RPMI7951 (cell line): ENCODE measurements around the gene SLC66A1. TPM values are rescaled to one million over a fixed set of nuclear protein-coding genes. Genes with fewer than 3 reads are reported as not detected.

Experiments
- DNase-seq: peaks from one replicate; pipeline ENCODE4 v3.0.0-alpha.2; 2012; ENCODE audit warnings: low read depth
- total RNA-seq: library from RNA; depleted of rRNA; stranded (reverse); fragments of >200 nt; shearing (Covaris generic); gene quantifications from 2 replicates; pipeline ENCODE4 v1.2.3, GENCODE V29; 2014

Gene SLC66A1
- total RNA-seq, 1 experiment from 2014 or later: 15.4 TPM

- no peak for DNase-seq
Observed at GRCh38 chr1:19361611-19362147, 49.6 kb downstream of the SLC66A1 start.

- no peak for DNase-seq
Observed at GRCh38 chr1:19363536-19364152, 51.5 kb downstream of the SLC66A1 start.

DNA sequence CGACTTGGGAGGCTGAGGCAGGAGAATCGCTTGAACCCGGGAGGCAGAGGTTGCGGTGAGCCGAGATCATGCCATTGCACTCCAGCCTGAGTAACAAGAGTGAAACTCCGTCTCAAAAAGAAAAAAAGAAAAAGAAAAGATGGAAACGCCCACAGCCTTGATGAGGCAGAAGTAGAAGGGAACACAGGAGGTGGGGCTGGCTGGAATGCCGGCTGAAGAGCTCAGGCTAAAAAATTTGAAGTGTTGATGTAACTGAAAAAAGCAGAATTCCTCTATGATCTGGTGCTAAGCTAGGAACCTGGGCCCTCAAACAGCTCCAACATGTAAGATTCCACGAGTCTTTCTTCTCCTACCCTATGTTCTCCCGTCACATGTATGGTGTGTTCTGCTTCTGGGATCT lies 53.6 kb downstream of the SLC66A1 start:
- DNase-seq: no peak

DNA sequence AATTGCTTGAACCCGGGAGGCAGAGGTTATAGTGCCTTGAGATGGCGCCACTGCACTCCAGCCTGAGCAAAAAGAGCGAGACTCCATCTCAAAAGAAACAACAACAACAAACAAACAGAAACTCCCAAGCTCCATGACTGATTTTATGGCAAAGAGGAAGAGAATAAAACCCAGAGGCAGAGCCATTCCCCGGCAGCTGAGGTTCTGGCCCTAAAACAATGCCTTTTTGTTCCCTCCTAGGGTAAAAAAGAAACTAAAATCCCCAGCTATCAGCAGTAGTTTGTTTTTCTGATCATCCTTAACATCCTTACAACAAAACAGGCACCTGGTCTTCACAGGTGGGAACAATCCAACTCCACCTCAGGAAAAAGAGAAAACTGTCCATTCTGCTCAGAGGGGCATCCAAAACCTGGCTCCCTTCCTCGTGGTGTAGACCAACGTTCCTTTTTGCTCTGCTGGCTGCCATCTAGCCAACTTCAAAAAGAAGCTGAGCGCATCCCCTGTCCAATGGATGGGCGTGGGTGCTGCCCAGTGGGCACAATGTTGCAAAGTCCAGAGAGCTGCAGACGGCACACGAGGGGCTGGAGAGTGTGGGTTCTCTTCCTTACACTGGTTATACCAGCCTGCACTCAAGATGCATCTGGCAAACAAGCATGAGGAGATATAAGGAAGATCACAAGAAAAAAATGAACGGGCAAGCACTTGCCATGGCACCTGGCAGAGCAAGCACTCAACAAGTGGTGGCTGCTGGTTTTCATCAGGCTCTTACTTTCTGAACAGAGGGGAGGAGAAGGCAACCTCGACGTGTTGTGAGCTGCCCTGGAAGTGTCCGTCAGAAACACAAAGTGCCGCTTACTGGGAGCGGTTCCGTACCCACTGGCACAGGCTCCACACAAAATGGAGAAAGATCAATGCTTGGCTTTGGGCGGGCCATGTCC lies 54.7 kb downstream of the SLC66A1 start:
- DNase-seq: no peak

GRCh38 chr1:19367584-19368041 lies 55.5 kb downstream of the SLC66A1 start:
- peak; percentile 75 for DNase-seq

DNA sequence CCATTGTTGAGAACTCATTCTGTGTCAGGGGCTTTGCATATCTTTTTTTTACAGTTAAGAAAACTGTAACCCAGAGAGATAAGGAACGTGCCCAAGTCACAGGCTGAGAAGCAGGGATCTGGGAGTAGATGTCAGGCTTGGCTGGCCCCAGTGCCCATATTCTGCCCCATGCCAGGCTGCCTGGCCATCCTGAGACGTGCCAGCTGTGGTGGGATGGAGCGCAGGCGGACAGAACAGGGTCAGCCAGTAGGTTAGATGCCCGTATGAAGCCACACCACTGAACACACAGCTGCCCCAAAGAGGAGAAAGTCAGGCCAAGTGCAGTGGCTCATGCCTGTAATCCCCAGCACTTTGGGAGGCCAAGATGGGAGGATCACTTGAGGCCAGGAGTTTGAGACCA lies 55.9 kb downstream of the SLC66A1 start:
- DNase-seq: no peak

DNA sequence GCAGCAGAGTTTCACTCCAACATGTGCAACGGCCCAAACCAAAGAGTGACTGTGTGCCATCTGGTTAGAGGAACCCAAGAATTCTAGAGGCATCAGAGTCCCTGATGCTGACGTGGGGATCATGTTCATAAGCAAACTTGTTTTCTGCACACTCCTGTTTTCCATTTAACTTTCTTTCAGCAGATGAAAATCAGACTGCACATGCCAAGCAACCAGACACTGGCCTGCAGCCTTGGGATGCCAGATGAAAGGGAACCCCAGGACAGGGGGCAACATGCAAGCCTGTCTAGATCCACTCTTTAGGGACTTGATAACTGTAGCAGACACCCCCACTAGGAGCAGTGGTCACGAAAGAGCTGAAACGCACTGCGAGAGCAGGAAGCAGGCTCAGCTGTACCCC lies 56.8 kb downstream of the SLC66A1 start:
- DNase-seq: no peak

GRCh38 chr1:19369396-19370090 lies 57.4 kb downstream of the SLC66A1 start:
- DNase-seq: no peak

GRCh38 chr1:19370453-19371170 lies 58.5 kb downstream of the SLC66A1 start:
- no peak for DNase-seq

DNA sequence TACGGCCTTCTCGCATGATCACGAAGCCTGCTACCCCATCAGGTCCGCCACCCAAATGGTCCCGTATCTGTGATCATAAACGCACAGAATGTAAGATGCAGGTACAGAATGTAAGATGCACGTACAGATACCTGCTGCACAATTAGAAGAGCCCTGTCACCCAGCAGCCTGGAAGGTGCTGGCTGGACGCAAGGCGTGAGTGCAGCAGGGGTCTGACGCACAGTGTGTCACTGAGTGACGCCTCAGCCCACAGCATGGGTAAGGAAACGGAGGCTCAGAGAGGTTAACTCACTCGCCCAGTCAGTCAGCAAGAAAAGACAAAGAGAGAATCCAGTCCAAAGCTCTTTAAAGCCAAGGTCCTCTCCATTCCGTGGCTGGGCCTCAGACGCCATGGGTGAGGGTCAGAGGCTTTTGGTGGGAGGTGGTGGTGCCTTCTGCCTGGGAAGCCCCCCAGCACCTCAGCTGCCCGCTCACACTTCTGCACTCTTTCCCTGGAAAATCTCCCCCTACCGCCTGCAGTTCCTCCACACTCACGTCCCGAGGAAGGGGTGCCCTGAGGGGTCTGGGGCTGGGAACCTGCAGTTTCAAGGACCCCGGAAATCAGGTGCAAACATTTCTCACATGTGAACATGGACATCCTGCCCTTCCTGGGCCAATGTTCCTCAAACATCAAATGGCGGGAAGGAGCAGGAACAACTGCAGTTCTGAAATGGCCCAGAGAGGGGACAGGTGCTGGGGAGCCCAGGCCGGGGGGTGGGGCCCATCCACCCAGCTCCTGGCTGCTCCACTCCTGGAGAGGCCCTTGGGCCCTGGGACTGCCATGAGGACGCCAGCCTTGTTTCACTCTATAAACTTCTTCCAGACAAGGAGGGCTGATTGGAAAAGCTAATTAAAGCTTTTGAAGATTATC lies 59.4 kb downstream of the SLC66A1 start:
- DNase-seq: no peak

DNA sequence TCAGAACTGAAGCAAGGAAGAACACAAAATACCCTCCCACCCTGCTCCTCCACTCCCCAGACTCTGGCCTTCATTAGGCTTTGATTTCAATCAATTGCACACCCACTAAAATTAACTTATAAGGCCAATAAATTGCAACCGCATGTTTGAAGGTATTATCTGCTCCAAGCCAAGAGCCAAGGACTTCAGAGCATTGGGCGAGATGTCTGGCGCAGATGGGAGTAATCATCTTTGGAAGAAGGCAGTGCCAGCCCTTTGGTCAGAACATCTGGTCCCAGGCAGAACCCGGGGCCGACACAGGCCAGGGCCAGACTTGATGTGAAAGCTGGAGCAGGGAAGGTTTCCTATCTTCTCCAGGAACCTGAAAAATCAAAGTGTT lies 60.0 kb downstream of the SLC66A1 start:
- DNase-seq: peak; percentile 64

- DNase-seq: peak; percentile 78
Observed at GRCh38 chr1:19372602-19373001, 60.5 kb downstream of the SLC66A1 start.

DNA sequence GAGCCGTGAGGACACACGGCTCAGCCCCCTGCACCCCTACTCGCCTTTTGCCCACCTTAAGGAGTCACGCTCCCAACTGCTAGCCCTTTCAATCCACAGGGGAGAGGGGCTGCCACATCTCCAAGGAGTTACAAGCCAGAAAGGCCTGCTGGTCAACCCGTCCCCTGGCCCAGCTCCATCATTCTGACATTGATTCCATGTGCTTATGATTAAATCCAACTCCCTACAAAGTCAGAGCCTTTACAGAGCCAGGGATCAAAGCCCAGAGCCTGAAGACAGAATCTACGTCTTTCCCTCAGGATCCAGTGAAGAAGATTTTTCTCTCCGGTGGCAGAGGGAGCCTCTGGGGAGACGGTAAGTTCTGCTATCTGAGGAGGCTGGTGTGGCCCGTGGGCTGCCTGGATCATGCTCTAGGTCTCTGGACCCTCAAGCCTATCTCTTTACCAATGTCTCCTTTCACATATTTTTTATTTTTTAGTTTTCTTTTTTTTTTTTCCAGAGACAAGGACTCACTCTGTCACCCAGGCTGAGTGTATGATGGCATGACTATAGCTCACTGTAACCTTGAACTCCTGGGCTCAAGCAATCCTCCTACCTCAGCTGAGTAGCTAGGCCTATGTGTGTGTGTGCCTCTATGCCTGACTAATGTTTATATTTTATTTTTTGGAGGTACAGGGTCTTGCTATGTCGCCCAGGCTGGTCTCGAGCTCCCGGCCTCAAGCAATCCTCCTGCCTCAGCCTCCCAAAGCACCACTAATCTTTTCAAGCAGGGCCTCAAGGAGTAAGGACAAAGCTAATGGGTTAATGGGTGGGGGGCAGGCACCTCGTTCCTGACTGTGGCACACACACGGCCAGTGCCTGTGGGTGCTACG lies 61.3 kb downstream of the SLC66A1 start:
- DNase-seq: peak; percentile 63

DNA sequence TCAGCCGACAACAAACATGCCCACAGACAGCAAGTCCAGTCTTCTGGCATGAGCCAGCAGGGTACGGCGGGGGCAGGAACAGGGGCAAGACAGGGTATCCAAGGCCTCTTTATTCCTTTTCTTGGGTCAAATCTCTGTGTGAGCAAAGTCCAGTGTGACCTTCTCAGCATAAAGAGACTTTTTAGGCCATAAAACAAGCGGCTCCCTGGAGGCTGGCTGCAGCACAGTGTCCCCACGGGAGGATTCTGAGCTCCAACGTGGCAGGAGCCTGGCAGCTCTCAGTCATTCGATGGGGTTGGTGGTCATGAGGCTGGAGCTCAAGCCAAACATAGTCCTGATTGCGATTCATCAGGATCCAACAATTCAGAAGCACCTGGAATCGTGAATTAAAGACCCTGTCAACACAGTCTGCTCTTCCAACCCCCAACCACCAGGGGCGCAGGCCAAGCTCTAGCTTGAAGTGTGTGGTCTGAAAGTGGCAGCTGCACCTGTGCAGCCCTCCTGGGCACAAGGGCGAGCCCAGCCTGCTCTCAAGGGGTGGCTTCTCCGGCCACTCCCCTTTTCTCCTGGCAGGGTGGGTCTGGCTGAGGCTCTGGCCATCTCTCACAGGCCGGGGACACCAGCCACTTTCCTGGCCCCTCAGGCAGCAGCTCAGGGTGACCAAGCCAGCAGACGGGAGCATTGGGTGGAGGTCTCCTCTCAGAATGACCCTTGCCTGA lies 62.1 kb downstream of the SLC66A1 start:
- no peak for DNase-seq

GRCh38 chr1:19374926-19375325 lies 62.8 kb downstream of the SLC66A1 start:
- DNase-seq: peak; percentile 89

- DNase-seq: peak; percentile 70
Observed at GRCh38 chr1:19375631-19376400, 63.7 kb downstream of the SLC66A1 start.

GRCh38 chr1:19376428-19377372 lies 64.6 kb downstream of the SLC66A1 start:
- DNase-seq: no peak
